Tongue (tissue), 2 donors: ENCODE measurements around the gene ABCA13. TPM values are rescaled to one million over a fixed set of nuclear protein-coding genes. Genes with fewer than 3 reads are reported as not detected.
"Not testable (repeated sequence)": the region's sequence is repeated elsewhere in the genome, so short reads cannot be mapped to it uniquely, and the experiment has no call there.

Experiments used
- DNase-seq: peaks from one replicate; pipeline ENCODE4 v3.0.0-alpha.2; 2015
- total RNA-seq: library from RNA; depleted of rRNA; stranded (reverse); fragments of >200 nt; gene quantifications from one replicate; pipeline ENCODE4 v1.2.3, GENCODE V29; 2014

Gene ABCA13
- total RNA-seq = 0.72 TPM

GRCh38 chr7:48171202-48171601 is at the start of gene ABCA13:
Gene ABCA13, plus strand, starts transcription at chr7:48171458. Its CDS starts 26 bp downstream, at chr7:48171484.
- no peak for DNase-seq

- no peak for DNase-seq
These were observed 45.2 kb upstream of the ABCA13 start for GRCh38 chr7:48126037-48126436.

- DNase-seq = no peak
These were observed 40.6 kb upstream of the ABCA13 start for GRCh38 chr7:48130658-48131108.

GRCh38 chr7:48132792-48133191 is 38.5 kb upstream of the ABCA13 start:
- DNase-seq = no peak

GRCh38 chr7:48139459-48139858 is 31.8 kb upstream of the ABCA13 start:
- DNase-seq = no peak

GRCh38 chr7:48140001-48140681 is 31.1 kb upstream of the ABCA13 start:
- no peak for DNase-seq

GRCh38 chr7:48141521-48141920 is 29.7 kb upstream of the ABCA13 start:
- no peak for DNase-seq

- DNase-seq = no peak
These were observed 26.9 kb upstream of the ABCA13 start for GRCh38 chr7:48144291-48144768.

GRCh38 chr7:48147078-48147591 is 24.1 kb upstream of the ABCA13 start:
- DNase-seq = no peak

GRCh38 chr7:48147690-48148089 is 23.6 kb upstream of the ABCA13 start:
- not testable (repeated sequence) for DNase-seq

- DNase-seq = no peak
These were observed 22.9 kb upstream of the ABCA13 start for GRCh38 chr7:48148311-48148710.

GRCh38 chr7:48149058-48149457 is 22.2 kb upstream of the ABCA13 start:
- no peak for DNase-seq

- no peak for DNase-seq
These were observed 21.2 kb upstream of the ABCA13 start for GRCh38 chr7:48150086-48150485.

- peak; percentile 8 for DNase-seq
These were observed 16.4 kb upstream of the ABCA13 start for GRCh38 chr7:48154792-48155413.

- no peak for DNase-seq
These were observed 12.9 kb upstream of the ABCA13 start for GRCh38 chr7:48158404-48158803.

GRCh38 chr7:48161407-48162125 is 9.7 kb upstream of the ABCA13 start:
- DNase-seq = no peak

- DNase-seq = no peak
These were observed 6.1 kb upstream of the ABCA13 start for GRCh38 chr7:48165157-48165556.

- DNase-seq = no peak
These were observed 3.1 kb upstream of the ABCA13 start for GRCh38 chr7:48168159-48168558.

GRCh38 chr7:48170506-48170905 is 752 bp upstream of the ABCA13 start:
- no peak for DNase-seq

GRCh38 chr7:48173313-48173712 is 2.1 kb downstream of the ABCA13 start:
- no peak for DNase-seq

- DNase-seq = no peak
These were observed 2.6 kb downstream of the ABCA13 start for GRCh38 chr7:48173756-48174382.

GRCh38 chr7:48175019-48175418 is 3.8 kb downstream of the ABCA13 start:
- no peak for DNase-seq
